ENCODE measurements around the gene ATRX. TPM values are rescaled to one million over a fixed set of nuclear protein-coding genes. Genes with fewer than 3 reads are reported as not detected.

Gene ATRX
- total RNA-seq, 1 experiment from 2014 or later = 93.3 TPM

DNA sequence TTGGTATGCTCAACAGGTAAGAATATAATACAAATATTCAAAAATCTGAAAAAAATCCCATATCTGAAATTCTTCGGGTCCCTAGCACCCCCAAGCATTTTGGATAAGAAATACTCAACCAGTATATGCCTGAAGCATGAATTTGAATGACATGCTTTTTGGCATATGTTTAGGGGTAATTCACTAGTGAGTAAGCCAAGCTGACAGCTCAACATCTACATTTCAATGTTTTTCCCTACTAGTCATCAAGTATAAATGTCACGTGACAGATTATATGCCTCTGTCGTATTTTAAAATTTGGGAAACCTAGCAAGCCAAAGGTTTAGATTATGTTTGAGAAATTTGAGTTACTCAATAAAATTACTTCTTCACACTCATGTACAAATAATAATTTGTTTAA, 213.7 kb downstream of the ATRX start:
- H4K20me1 ChIP-seq (ENCODE audit: insufficient read depth) = no peaks in the 10 kb centered on the region
- no peaks in the 10 kb centered on the region for H3F3A ChIP-seq (ENCODE audit: insufficient read depth, low read depth)
- TF ChIP-seq EZH2 (IDR thresholded peaks at IDR 0.05; ENCODE audit: low read depth) = no peak
- TF ChIP-seq, protein P1, sequence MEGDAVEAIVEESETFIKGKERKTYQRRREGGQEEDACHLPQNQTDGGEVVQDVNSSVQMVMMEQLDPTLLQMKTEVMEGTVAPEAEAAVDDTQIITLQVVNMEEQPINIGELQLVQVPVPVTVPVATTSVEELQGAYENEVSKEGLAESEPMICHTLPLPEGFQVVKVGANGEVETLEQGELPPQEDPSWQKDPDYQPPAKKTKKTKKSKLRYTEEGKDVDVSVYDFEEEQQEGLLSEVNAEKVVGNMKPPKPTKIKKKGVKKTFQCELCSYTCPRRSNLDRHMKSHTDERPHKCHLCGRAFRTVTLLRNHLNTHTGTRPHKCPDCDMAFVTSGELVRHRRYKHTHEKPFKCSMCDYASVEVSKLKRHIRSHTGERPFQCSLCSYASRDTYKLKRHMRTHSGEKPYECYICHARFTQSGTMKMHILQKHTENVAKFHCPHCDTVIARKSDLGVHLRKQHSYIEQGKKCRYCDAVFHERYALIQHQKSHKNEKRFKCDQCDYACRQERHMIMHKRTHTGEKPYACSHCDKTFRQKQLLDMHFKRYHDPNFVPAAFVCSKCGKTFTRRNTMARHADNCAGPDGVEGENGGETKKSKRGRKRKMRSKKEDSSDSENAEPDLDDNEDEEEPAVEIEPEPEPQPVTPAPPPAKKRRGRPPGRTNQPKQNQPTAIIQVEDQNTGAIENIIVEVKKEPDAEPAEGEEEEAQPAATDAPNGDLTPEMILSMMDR (conservative IDR thresholded peaks at IDR 0.05) = no peak
- intact Hi-C loops (cut with micrococcal nuclease; ENCODE audit: unreplicated experiment) = no loop called here
- no peaks in the 10 kb centered on the region for H3K4me1 ChIP-seq (replicated peaks; ENCODE audit: insufficient read depth)
- H3K27ac ChIP-seq = no peak overlapping the region
- no peak overlapping the region for H2AFZ ChIP-seq
- POLR2A ChIA-PET (ENCODE audit: unreplicated experiment) = interaction anchor here (0.6 kb wide), 1 partner anchor 59 kb away, joined by 3 read pairs; no protein-coding TSS in a partner anchor
- H3K4me3 ChIP-seq = no peak overlapping the region
- H3K36me3 ChIP-seq (ENCODE audit: low read depth) = peaks cover 4% of the 10 kb centered on the region; the same call in 1 of the 2 replicates
- no peak for DNase-seq
- no peaks in the 10 kb centered on the region for H3K9me3 ChIP-seq (ENCODE audit: insufficient read depth, low read depth)
- no peak overlapping the region for H3K4me2 ChIP-seq
- H3K79me2 ChIP-seq (ENCODE audit: low read depth) = no peaks in the 10 kb centered on the region
- BruUV-seq (replicated peaks) = no TSS peak
- no peaks in the 10 kb centered on the region for H3K9me2 ChIP-seq (ENCODE audit: insufficient read depth)
- H3K27me3 ChIP-seq (ENCODE audit: insufficient read depth, low read depth) = no peaks in the 10 kb centered on the region
- CTCF ChIA-PET = interaction anchor here (0.5 kb wide), 1 partner anchor 1071 kb away, joined by 3 read pairs; no protein-coding TSS in a partner anchor

DNA sequence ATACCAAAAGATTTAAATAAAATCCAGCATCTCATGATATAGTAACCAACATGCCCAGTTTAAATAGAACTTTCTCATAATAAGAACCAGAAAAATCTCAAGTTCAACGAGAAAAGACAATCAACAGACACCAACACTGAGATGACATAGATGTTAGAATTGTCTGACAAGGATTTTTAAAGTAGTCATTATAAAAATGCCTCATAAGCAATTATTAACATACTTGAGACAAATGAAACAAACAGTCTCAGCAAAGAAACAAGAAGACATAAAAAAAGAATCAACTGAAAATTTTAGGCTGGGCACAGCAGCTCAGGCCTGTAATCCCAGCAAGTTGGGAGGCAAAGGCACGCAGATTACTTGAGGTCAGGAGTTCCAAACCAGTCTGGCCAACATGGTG, 220.7 kb downstream of the ATRX start:
- no peaks in the 10 kb centered on the region for H3K9me3 ChIP-seq (ENCODE audit: insufficient read depth, low read depth)
- intact Hi-C loops (cut with micrococcal nuclease; ENCODE audit: unreplicated experiment) = no loop called here
- BruUV-seq (replicated peaks) = no TSS peak
- peaks cover 6% of the 10 kb centered on the region; the same call in 1 of the 2 replicates for H3K36me3 ChIP-seq (ENCODE audit: low read depth)
- no peak overlapping the region for H2AFZ ChIP-seq
- H3F3A ChIP-seq (ENCODE audit: insufficient read depth, low read depth) = no peaks in the 10 kb centered on the region
- POLR2A ChIA-PET (ENCODE audit: unreplicated experiment) = no interaction called here
- no peaks in the 10 kb centered on the region for H3K27me3 ChIP-seq (ENCODE audit: insufficient read depth, low read depth)
- no peak for DNase-seq
- TF ChIP-seq, protein P1 (conservative IDR thresholded peaks at IDR 0.05) = no peak
- TF ChIP-seq EZH2 (IDR thresholded peaks at IDR 0.05; ENCODE audit: low read depth) = no peak
- no peaks in the 10 kb centered on the region for H3K9me2 ChIP-seq (ENCODE audit: insufficient read depth)
- H4K20me1 ChIP-seq (ENCODE audit: insufficient read depth) = no peaks in the 10 kb centered on the region
- no peaks in the 10 kb centered on the region for H3K4me1 ChIP-seq (replicated peaks; ENCODE audit: insufficient read depth)
- no peak overlapping the region for H3K4me3 ChIP-seq
- H3K79me2 ChIP-seq (ENCODE audit: low read depth) = no peaks in the 10 kb centered on the region
- H3K4me2 ChIP-seq = no peak overlapping the region
- CTCF ChIA-PET = no interaction called here
- no peak overlapping the region for H3K27ac ChIP-seq

DNA sequence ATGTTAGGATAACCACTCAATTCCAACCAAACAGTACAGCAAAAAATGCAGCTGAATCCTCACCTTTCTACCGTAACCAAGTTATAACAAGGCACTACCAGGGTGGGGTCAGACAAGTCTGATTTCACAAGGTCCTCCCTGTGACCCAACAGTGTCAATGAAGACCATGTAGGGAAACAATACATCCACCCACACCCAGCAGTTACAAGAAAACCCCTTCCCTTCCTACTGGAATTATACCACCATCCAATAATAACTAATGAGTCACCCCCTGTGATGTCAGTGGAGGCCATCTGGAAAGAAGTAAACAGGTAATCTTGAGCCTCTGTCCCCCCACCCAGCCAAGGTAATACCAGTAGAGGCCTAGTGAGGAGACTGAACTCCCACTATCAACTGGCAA, 221.2 kb downstream of the ATRX start:
- POLR2A ChIA-PET (ENCODE audit: unreplicated experiment) = no interaction called here
- Histone ChIP-seq H3K36me3 (ENCODE audit: low read depth) (peaks cover 6% of the 10 kb centered on the region; the same call in 1 of the 2 replicates), H3K4me1 (replicated peaks; ENCODE audit: insufficient read depth) (no peaks in the 10 kb centered on the region), H2AFZ (no peak overlapping the region), H3K4me2 (no peak overlapping the region), H3K9me2 (ENCODE audit: insufficient read depth) (no peaks in the 10 kb centered on the region), H3K27ac (no peak overlapping the region), H3K4me3 (no peak overlapping the region), H3K9me3 (ENCODE audit: insufficient read depth, low read depth) (no peaks in the 10 kb centered on the region), H3F3A (ENCODE audit: insufficient read depth, low read depth) (no peaks in the 10 kb centered on the region), H3K79me2 (ENCODE audit: low read depth) (no peaks in the 10 kb centered on the region), H4K20me1 (ENCODE audit: insufficient read depth) (no peaks in the 10 kb centered on the region), H3K27me3 (ENCODE audit: insufficient read depth, low read depth) (no peaks in the 10 kb centered on the region)
- DNase-seq = no peak
- BruUV-seq (replicated peaks) = no TSS peak
- CTCF ChIA-PET = no interaction called here
- intact Hi-C loops (cut with micrococcal nuclease; ENCODE audit: unreplicated experiment) = no loop called here
- TF ChIP-seq, protein P1 (conservative IDR thresholded peaks at IDR 0.05) = no peak
- no peak for TF ChIP-seq EZH2 (IDR thresholded peaks at IDR 0.05; ENCODE audit: low read depth)
